Endothelial cell of umbilical vein (primary cell): ENCODE measurements around the gene PLXNA4. TPM values are rescaled to one million over a fixed set of nuclear protein-coding genes. Genes with fewer than 3 reads are reported as not detected.

ENCODE experiments used
- BruUV-seq: library from RNA; stranded (reverse); fragments of 400-500 nt; replicated peaks from 2 replicates; lab custom pipeline; 2021; lab: Mats Ljungman, UMichigan
- CTCF ChIA-PET: fragments of 300-600, 350-600 bp; sonication (Branson Sonifier 250); formaldehyde crosslinking; loops from one replicate; lab custom pipeline; 2021; ENCODE audit warnings: antibody characterized with exemption, inconsistent platforms; lab: Charles Lee
- POLR2A ChIA-PET: fragments of 300-600, 350-600 bp; sonication (Branson Sonifier 250); formaldehyde crosslinking; loops from one replicate; lab custom pipeline; 2021; ENCODE audit warnings: antibody characterized with exemption, inconsistent platforms; lab: Charles Lee
- DNase-seq: peaks from one replicate; pipeline ENCODE4 v3.0.0-alpha.2; 2011; ENCODE audit warnings: low read depth, low spot score
- FAIRE-seq: peaks from 2 replicates; lab custom pipeline; 2011; peaks lifted over from hg19 to GRCh38; lab: Jason Lieb, UNC
- H2AFZ ChIP-seq: 2 replicates; pipeline ENCODE4 v1.6.0; 2012; ENCODE audit warnings: low read depth, low read length, control low read depth, inconsistent platforms
- H3K27ac ChIP-seq: 2 replicates; pipeline ENCODE4 v1.5.1; 2011; ENCODE audit warnings: low read depth, mild to moderate bottlenecking, control low read depth, low read length, moderate library complexity; ENCODE audit not compliant: insufficient read depth
- H3K27me3 ChIP-seq, 2 experiments: 2 replicates each; pipeline versions ENCODE4 v1.6.0 to v1.6.1; 2011; ENCODE audit warnings: low read length in 2 of 2, mixed read lengths in 1 of 2; ENCODE audit not compliant: control insufficient read depth in 2 of 2, insufficient read depth in 2 of 2
- H3K36me3 ChIP-seq, 2 experiments: 2 replicates in 1 of 2; 3 replicates in 1 of 2; pipeline ENCODE4 v1.5.1; 2011; ENCODE audit warnings: low read length in 2 of 2, mild to moderate bottlenecking in 1 of 2, moderate library complexity in 1 of 2; ENCODE audit not compliant: control insufficient read depth in 2 of 2, insufficient read depth in 2 of 2; ENCODE audit errors: extremely low read depth in 1 of 2
- H3K4me1 ChIP-seq: 3 replicates; pipeline ENCODE4 v1.5.1; 2011; ENCODE audit warnings: mild to moderate bottlenecking, low read length; ENCODE audit not compliant: control insufficient read depth, insufficient read depth; ENCODE audit errors: extremely low read depth
- H3K4me2 ChIP-seq: 2 replicates; pipeline ENCODE4 v1.6.1; 2011; ENCODE audit warnings: low read length, control low read depth, mixed read lengths; ENCODE audit not compliant: insufficient read depth
- H3K4me3 ChIP-seq, 3 experiments: fragments of 200-600 bp in 1 of 3; sonication (generic), shearing (Covaris generic) in 1 of 3; replicated peaks in 1 of 3; 2 replicates each; pipeline ENCODE4 v1.5.1; 2011 to 2016; ENCODE audit warnings: control low read depth in 3 of 3, low read length in 3 of 3, mild to moderate bottlenecking in 2 of 3, inconsistent platforms in 1 of 3, low read depth in 1 of 3, moderate library complexity in 1 of 3; ENCODE audit not compliant: insufficient read depth in 1 of 3
- H3K79me2 ChIP-seq: 2 replicates; pipeline ENCODE4 v1.6.0; 2012; ENCODE audit warnings: low read length, inconsistent platforms; ENCODE audit not compliant: control insufficient read depth, insufficient read depth
- H3K9ac ChIP-seq: replicated peaks from 2 replicates; pipeline ENCODE3; 2011; ENCODE audit warnings: low read length, control low read depth; ENCODE audit not compliant: insufficient read depth; ENCODE audit errors: extremely low read depth
- H3K9me1 ChIP-seq: replicated peaks from 3 replicates; pipeline ENCODE4 v1.6.0; 2011; ENCODE audit warnings: mild to moderate bottlenecking, low read length; ENCODE audit not compliant: control insufficient read depth, insufficient read depth; ENCODE audit errors: extremely low read depth
- H3K9me3 ChIP-seq: replicated peaks from 2 replicates; pipeline ENCODE4 v1.5.1; 2012; ENCODE audit warnings: low read length, inconsistent platforms; ENCODE audit not compliant: control insufficient read depth, insufficient read depth
- H4K20me1 ChIP-seq: replicated peaks from 2 replicates; pipeline ENCODE3; 2011; ENCODE audit warnings: mild to moderate bottlenecking, low read length; ENCODE audit not compliant: control insufficient read depth, insufficient read depth; ENCODE audit errors: extremely low read depth
- CTCF ChIP-seq, 2 donors: IDR thresholded peaks; 1 replicate in 1 of 2; 2 replicates in 1 of 2; pipeline ENCODE4 v1.5.1; 2011; ENCODE audit warnings: low read length in 2 of 2, mild to moderate bottlenecking in 2 of 2, moderate library complexity in 2 of 2, control low read depth in 1 of 2, inconsistent platforms in 1 of 2, low read depth in 1 of 2; ENCODE audit not compliant: insufficient read depth in 1 of 2; ENCODE audit errors: extremely low read depth in 1 of 2
- EZH2 ChIP-seq: IDR thresholded peaks from 2 replicates; pipeline ENCODE4 v1.6.1; 2012; ENCODE audit warnings: borderline replicate concordance, low read depth, mild to moderate bottlenecking, moderate library complexity, low read length, inconsistent platforms; ENCODE audit not compliant: severe bottlenecking
- MAX ChIP-seq: IDR thresholded peaks from 2 replicates; pipeline ENCODE4 v1.6.1; 2011; ENCODE audit not compliant: insufficient read depth, insufficient read length
- dilution Hi-C: fragments of 300-500 bp; cut with MboI; formaldehyde crosslinking; loops from one replicate; pipeline ENCODE4 v1.15.0; 2019; ENCODE audit warnings: low sequenced_read_pairs; ENCODE audit not compliant: extremely low pct_ligation_motif_present
- intact Hi-C: fragments of 100-400 bp; cut with micrococcal nuclease; formaldehyde crosslinking; loops from one replicate; pipeline ENCODE4 v1.10.0; 2022
- polyA plus RNA-seq, 4 experiments: library from polyadenylated mRNA; depleted of rRNA in 3 of 4; stranded (reverse) in 3 of 4; unstranded in 1 of 4; fragments of >200 nt; gene quantifications; 2 replicates each; pipeline versions ENCODE4 v1.2.1 to v1.2.3, GENCODE V29; 2011 to 2012; ENCODE audit warnings: missing spikeins in 1 of 4
- total RNA-seq: library from RNA; stranded (reverse); gene quantifications from 2 replicates; pipeline ENCODE4 v1.2.3, GENCODE V29; 2021

Gene PLXNA4
- total and polyA plus RNA-seq, 2 donors (not counting 3 experiments of a cell fraction or from before 2014, with no cell fraction given): 12.1 to 20.4 TPM

GRCh38 chr7:132243051-132243450 is 333.2 kb downstream of the PLXNA4 start:
- no peak overlapping the region for H3K27ac ChIP-seq
- FAIRE-seq (no peak), DNase-seq (no peak)
- H3K27me3 ChIP-seq: no peaks in the 10 kb centered on the region
- no peak overlapping the region for H3K9ac ChIP-seq
- H3K36me3 ChIP-seq: peaks cover 0 to 3% of the 10 kb centered on the region in 2 experiments
- ChIA-PET POLR2A (no interaction called here), CTCF (interaction anchor here (1.9 to 2.0 kb wide), 2 partner anchors 337 to 384 kb away, joined by 5 to 6 read pairs; no protein-coding TSS in a partner anchor)
- H2AFZ ChIP-seq: no peak overlapping the region
- H3K9me1 ChIP-seq: no peaks in the 10 kb centered on the region
- peaks cover 4% of the 10 kb centered on the region for H3K4me1 ChIP-seq
- H3K4me3 ChIP-seq: no peak overlapping the region
- dilution Hi-C loops: no loop called here
- H3K79me2 ChIP-seq: no peaks in the 10 kb centered on the region
- H3K9me3 ChIP-seq: no peaks in the 10 kb centered on the region
- no TSS peak for BruUV-seq
- intact Hi-C loops: no loop called here
- no peak overlapping the region for H3K4me2 ChIP-seq
- no peak for TF ChIP-seq CTCF (IDR thresholded peaks at IDR 0.05; ENCODE audit: extremely low read depth in 1 of 2, insufficient read depth in 1 of 2, low read depth in 1 of 2, low read length in 2 of 2)
- H4K20me1 ChIP-seq: no peaks in the 10 kb centered on the region

GRCh38 chr7:132242192-132242812 is 334.0 kb downstream of the PLXNA4 start:
- dilution Hi-C loops (no loop called here), intact Hi-C loops (no loop called here)
- ChIA-PET CTCF (interaction anchor here (1.0 kb wide), 1 partner anchor 8 kb away, joined by 3 read pairs; no protein-coding TSS in a partner anchor), POLR2A (no interaction called here)
- FAIRE-seq: no peak
- H4K20me1 ChIP-seq: no peaks in the 10 kb centered on the region
- no peaks in the 10 kb centered on the region for H3K9me1 ChIP-seq
- H3K27me3 ChIP-seq: no peaks in the 10 kb centered on the region
- no peak overlapping the region for H3K4me3 ChIP-seq
- H3K4me2 ChIP-seq: no peak overlapping the region
- H3K79me2 ChIP-seq: no peaks in the 10 kb centered on the region
- H2AFZ ChIP-seq: no peak overlapping the region
- no peak overlapping the region for H3K27ac ChIP-seq
- peaks cover 0 to 3% of the 10 kb centered on the region in 2 experiments for H3K36me3 ChIP-seq
- H3K4me1 ChIP-seq: peaks cover 4% of the 10 kb centered on the region
- no peak overlapping the region for H3K9ac ChIP-seq
- TF ChIP-seq MAX (no peak), EZH2 (no peak)
- no peaks in the 10 kb centered on the region for H3K9me3 ChIP-seq
- BruUV-seq: no TSS peak
- no peak for DNase-seq
